A549 (cell line): ENCODE data around the gene SCO1.

ENCODE experiments used
- CTCF ChIP-seq: fragments of >200 bp; sonication (Bioruptor Twin); formaldehyde crosslinking; IDR thresholded peaks from 3 replicates; pipeline ENCODE4 v1.5.1; 2016
- MAZ ChIP-seq: fragments of 150-350 bp; IDR thresholded peaks from 2 replicates; pipeline ENCODE4 v1.6.1; 2014; ENCODE audit warnings: antibody characterized with exemption, low read depth, low read length, borderline replicate concordance
- POLR2A ChIP-seq: IDR thresholded peaks from 2 replicates; pipeline ENCODE4 v1.6.1; 2012; ENCODE audit warnings: mild to moderate bottlenecking, low read length

- TF ChIP-seq POLR2A (no peak), CTCF (no peak), MAZ (no peak)
Measured at GRCh38 chr17:10673312-10673711, 24.0 kb downstream of the SCO1 start.
